NCI-H1417 (cell line): ENCODE measurements around the gene TIMM8B.
"Not testable (repeated sequence)": the region's sequence is repeated elsewhere in the genome, so short reads cannot be mapped to it uniquely, and the experiment has no call there.

Experiments
- DNase-seq, 3 experiments: peaks; one replicate each; lab custom pipeline; 2025; lab: John Stamatoyannopoulos, UW

Gene TIMM8B, protein sequence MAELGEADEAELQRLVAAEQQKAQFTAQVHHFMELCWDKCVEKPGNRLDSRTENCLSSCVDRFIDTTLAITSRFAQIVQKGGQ

DNA sequence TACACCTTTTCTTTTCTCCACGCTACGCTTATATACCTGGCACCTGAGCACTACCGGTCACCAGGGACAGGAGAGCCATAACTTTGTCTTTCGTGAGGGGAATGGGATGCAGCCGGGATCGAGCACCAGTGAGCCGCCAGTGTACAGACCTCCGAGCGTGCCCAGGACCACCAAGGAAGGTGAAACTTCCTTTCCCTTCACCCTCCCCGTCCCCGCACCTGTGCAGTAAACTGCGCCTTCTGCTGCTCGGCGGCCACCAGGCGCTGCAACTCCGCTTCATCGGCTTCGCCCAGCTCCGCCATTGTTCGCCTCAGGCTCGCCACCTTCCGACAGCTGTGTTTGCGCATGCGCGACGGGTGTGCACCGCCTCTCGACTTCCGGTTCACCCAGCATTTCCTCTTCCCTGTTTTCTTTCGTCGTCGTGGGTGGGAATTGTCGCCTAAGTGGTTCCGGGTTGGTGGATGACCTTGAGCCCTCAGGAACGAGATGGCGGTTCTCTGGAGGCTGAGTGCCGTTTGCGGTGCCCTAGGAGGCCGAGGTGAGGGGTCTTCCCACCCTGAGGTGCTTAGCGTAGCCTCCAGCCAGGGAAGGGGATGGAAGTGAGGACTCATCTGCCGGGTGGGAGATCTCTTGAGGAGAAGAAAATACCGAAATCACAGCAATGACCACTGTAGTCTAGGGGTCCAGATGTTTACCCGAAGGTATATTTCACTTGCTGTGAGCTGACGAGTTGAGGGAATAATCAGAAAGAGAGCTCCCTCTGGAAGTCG lies at the start of gene TIMM8B, which contains the start of gene SDHD:
TSS of gene TIMM8B (minus strand) at position 335 of the 770 bp plus-strand sequence. CDS start at position 302, 33 bp downstream.
TSS of gene SDHD (plus strand) at position 452 of the 770 bp plus-strand sequence. CDS start at position 487, 35 bp downstream.
- peak; percentile 96 to 99 (median 98) for DNase-seq

DNA sequence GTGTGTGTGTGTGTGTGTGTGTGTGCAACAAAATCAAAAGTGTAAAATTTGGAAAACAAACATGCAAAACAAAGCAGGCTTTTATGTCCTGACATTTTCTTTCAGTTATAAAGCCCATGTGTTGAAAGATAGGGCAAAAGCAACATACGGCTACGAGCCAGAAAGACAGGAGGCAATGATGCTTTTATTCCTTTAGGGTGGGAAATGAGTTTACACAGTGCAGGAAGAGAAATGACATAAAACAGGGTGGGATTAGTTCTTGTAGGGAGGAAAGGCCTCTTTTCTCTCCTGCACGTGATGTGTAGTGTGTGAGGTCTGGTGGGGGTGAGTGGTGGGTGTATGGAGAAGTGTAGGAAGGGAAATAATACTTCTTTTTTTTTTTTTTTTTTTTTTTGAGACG lies 47.9 kb upstream of the TIMM8B start:
- no peak for DNase-seq

DNA sequence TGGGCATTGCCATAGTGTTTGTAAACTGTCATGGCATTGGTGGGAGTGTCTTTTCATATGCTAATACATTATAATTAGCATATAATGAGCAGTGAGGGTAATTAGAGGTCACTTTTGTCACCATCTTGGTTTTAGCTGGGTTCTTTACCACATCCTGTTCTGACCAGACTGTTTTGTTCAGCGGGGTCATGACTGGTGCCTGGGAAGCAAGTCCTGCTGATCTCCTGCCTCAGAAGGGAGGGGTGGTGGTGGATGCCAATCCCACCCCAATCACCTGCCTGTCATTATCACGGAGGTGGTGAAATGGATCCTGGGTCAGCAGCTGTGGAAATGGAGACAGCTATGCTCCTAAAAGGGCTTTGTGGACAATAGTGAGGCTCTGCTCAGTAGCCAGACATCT lies 46.2 kb upstream of the TIMM8B start:
- no peak for DNase-seq

DNA sequence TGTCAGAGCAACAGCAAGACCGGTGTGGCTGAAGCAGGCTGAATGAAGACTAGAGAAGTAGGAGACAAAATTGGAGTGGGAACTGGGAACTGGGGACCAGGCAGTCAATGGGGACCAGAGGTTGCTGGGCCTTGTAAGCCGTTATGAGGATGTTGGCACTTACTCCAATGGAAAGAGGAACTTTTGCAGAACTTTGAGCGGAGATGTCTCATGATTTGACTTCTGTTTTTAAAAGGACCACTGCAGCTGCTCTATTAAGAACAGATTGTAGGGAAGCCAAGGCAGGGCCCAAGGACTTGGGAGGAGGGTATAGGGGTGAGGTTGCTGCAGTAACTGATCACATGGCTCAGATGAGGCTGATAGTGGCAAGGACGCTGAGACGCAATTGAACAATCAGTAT lies 43.1 kb upstream of the TIMM8B start:
- no peak for DNase-seq

DNA sequence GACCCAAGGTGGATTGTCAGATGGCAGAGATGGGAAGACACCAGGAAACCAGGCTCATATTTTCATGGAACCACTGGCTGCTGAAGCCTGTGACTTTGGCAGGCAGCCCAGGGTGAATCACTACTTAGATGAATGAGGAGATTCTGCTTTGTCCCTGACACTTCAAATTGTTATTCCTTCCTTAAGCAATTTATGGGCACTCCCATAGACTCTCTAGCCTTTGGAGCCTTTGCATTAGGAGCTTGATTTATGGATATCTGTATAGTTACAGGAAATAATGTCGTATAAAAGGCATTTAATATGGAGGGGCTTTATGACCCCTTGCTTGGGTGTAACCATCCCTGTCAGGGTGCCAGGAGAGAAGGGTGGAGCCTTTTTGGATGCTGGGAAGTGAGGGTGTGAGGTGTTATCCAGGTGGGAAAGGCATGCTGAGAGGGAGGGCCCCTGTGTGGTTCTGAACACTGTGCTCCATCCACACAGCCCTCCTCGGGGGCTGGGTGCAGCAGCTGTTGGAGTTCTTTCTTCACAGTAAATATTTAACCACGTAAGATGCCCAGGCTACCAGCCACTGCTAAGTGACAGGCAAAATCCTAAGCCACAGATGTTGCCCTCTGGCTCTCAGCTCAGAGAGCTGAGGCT lies 42.0 kb upstream of the TIMM8B start:
- DNase-seq = peak; percentile 46 to 82 (median 78)

DNA sequence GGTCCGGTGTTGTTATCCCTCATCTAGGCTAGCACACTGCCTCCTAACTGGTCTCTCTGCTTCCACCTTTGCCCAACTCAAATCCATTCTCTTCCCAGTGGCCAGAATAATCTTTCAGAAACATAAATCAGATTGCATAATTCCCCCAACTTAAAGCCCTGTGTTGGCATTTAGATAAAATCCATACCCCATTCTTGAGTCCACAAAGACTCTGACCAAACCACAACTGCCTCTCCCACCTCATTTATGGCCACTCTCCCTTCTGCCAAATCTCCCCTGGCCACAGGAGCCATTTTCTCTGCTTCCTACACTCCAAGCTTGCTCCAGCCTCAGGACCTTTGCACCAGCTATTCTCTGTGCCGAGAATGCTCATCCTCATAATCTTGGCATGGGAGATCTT lies 40.5 kb upstream of the TIMM8B start:
- no peak for DNase-seq

DNA sequence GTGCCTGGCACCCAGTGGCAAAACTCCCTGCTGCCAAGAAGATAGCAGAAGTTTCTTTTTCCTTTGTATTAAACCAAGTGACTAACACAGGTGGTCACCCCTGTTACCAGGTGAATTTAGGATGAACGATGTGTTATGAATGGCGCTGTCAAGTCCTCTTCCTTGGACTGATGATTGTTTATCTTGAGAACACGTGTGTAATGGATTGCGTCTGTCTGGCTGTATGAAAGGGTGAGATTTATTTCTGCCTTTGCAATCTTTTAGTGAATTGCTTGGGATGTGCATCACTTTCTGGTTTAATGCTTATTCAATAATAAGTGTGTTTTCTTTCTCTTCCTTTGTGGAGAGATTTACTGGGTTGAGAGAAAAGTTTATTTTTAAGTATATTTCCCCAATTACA lies 36.6 kb upstream of the TIMM8B start:
- peak in 1 of 3 experiments; percentile 29 for DNase-seq

DNA sequence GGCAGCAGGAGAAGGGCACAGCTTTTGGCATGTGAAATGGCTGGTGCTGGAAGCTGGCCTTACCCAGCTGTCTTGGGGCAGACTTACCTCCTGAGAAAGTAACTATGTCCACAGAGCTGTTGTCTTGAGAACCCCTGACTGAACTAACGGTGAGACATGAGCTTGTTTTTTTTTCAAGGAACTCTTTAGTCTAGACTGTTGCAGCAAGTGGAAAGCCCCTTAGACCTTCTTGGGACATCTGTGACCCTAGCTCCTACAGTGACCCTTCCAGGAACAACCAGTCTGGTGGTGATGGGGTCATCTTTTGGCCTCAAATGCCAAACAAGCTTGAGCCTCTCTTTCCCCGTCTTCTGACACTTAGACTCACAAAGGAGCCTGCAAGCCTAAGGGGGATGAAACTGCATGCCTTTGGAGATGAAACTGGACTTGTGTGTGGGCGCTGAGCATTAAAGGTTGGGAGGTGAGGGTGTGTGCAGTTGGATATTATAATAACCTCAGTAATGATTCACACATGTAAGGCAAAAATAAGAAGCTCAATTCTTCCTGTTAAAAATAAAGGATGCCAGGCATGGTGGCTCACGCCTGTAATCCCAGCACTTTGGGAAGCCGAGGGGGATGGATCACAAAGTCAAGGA lies 35.5 kb upstream of the TIMM8B start:
- no peak for DNase-seq

DNA sequence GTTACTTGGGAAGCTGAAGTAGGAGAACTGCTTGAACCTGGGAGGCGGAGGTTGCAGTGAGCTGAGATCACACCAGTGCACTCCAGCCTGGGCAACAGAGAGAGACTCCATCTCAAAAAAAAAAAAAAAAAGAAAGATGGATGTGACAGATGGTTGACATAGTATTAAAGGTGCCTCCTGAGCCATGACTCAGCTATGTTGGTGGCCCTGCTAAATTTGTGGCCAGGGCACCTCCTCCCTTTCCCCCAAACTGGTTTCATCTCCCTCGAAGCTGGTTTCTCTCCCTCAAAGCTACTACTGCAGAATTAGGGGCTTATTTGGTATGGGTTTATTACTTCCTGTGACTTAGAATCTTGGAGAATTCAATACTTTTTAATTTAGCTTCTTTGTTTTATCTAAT lies 31.6 kb upstream of the TIMM8B start:
- no peak for DNase-seq

DNA sequence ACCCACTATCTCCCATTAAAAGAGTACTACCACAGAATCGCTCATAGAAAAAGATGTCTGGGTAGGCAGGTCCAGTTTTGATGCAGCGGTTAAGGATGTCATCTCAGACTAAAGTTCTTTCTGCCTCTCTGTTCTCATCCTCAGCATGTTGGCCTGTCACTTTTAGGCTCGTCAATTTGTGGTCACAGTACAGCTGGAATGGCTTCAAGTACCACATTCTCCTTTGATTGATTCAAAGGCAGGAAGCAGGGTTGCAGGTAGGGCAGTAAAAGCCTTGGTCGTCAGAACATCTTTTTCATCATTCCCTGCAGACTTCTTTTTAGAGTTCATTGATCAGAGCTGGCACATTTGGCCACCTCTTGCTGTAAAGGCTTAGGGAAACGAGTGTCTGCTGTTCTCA lies 28.8 kb upstream of the TIMM8B start:
- DNase-seq = no peak

DNA sequence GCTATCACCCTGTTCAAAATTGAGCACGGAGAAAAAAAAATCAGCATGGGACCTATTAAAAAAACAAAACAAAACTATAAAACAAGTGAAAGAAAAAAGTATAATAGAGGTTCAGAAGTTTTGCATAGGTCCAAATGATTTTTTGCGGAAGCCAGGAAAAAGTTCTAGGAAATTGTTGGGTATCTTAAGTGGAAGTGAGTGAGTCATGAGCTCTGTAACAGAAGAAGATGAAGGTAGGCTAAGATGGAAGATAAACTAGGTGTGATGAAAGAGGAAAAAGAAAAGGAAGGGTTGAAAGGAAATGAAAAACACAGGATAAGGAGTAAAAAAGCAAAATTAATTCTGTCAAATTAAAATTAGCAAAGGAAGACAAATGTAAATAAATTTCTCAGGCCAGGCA lies 27.9 kb upstream of the TIMM8B start:
- no peak for DNase-seq

DNA sequence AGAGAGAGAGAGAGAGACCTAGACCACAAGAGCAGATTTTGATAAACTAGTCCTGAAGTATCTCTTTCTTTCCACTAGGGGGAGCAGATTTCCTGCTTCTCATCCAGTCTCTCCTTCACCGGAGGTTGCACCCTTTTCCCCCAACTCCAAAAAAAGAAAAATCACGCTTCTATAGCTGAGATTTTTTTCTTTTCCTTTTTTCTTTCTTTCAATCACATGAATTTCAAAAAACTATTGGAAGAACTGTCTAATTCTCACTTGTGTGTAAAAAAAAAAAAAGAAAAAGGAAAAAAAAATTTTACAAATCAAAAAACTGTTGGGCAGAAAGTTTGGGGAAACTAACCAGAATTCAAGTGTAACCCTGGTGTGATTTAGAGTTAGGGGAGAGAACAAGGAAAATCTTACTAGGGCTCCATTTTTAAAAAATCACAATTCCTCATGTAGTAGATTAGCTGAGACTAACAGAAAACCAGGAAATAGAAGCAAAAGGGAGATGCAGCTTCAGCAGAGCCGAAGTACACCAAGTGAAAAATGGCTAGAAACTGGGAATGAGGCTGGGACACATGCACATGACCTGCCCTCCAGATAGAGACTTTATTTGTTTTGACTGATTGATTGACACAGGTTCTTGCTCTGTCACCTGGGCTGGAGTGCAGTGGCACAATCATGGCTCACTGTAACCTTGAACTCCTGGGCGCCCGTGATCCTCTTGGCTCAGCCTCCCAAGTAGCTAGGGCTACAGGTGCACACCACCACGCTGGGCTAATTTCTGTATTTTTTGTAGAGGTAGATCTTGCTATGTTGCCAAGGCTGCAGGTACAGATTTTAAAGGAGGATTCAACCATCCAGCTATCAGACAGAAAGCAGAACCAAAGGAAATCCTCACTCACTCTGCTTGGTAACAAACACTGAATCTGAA lies 27.2 kb upstream of the TIMM8B start:
- peak; percentile 16 to 71 (median 38) for DNase-seq

DNA sequence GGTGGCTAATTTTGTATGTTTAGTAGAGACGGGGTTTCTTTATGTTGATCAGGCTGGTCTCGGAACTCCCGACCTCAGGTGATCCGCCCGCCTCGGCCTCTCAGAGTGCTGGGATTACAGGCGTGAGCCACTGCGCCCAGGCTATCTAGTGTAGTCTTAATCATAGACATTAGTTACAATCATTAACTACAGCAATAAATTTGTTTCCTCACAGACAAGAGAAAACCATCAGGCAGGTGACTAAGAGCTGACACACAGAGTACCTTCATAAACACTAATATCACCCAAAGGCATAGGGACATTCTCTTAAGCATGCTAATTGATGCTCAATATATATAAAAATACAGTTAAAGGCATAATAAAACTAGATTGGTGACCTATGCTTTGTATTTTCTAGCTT lies 19.5 kb upstream of the TIMM8B start:
- DNase-seq = peak in 1 of 3 experiments; percentile 33

DNA sequence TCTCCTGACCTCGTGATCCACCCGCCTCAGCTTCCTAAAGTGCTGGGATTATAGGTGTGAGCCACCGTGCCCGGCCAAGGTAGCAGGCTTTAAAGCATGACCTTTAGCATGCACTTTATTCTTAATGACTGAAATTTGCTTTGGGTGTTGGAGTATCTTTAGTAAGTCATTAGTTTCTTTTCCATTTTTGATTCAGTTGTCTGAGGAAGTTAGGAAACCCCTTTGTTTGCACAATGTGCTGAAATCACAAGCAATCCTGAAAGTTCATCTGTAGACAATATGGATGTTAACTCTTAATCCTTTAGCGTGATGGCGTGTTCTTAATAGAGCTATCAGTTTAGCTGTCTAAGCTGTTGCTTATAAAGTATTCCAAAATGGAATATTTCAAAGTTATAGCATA lies 16.9 kb upstream of the TIMM8B start:
- DNase-seq = no peak

DNA sequence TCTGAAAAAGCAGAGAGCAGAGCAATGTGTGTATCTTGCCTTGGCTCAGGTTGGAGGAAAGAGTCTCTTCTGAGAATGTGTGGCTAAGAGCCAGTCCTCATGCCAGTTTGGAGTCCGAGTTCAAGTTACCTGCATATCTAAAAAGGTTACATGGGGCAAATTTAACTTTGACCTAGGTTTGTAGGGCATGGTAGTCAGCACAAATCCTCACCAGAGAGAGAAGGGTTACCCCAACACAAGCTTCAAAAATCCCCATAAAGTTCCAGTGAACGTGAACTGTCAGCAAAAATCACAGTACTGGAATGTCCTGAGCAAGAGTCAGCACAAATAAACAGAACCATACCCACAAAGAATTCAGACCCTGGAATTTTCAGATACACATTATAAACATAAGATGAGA lies 13.9 kb upstream of the TIMM8B start:
- no peak for DNase-seq

DNA sequence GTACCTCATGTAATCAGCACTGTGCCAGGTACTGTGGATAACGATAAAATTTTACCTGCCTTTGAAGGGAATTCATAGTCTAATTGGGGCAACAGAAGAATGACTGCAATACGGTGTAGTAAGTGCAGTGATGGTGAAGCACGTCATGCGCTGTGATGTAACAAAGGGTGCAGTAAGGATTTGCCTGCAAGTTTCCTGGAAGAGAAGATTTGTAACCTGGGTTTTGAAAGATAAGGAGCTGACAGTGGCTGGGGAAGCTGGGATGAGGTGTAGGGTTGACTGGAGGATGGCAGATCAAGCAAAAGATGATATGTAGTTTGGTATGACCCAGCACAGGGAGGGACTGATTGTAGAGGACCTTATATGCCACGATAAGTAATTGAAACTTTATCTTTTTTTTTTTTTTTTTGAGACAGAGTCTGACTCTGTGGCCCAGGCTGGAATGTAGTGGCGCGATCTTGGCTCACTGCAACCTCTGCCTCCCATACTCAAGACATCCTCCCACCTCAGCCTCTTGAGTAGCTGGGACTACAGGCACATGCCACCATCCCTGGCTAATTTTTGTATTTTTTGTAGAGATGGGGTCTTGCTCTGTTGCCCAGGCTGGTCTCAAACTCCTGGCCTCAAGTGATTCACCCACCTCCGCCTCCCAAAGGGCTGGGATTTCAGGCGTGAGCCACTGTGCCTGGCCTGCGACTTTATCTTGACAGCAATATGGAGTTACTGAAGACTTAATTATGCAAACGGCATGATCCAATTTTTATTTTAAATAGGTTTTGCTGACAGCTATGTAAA lies 11.4 kb upstream of the TIMM8B start:
- no peak for DNase-seq

DNA sequence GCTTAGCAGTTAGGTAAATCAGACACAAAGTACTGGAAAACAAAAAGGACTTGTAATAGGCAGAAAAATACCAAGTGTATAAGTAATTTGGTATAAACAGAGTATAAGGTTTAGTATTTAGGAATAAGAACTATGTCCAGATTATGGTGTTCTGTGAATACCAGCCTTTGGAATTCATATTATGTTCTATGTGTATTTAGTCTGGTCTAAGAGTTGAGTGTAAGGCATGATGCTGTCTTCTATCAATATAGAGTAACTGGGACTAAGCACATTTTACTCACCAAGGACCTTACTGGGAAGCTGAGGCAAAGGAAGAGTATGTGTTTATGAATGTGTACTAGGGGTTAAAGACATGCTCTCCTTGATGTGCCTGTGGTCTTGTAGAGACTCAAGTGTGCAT lies 9.6 kb upstream of the TIMM8B start:
- no peak for DNase-seq

DNA sequence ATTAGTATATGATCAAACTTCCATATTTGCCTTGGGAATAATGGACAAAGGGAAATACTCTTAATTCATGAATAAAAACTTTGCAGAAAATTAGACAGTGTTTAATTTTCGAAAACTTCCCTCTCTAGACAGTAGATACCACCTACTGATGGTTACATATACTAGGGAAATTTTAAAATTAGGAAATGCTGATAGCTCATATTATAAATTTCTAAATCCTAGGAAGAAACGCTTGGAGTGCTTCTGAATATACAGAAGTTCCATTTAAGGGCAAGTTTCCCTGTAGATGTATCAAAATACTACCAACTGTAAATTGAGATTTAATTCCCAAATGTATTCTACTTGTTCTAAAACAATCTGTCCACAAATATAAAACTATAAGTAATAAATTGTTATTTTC lies 8.7 kb upstream of the TIMM8B start:
- not testable (repeated sequence) for DNase-seq

DNA sequence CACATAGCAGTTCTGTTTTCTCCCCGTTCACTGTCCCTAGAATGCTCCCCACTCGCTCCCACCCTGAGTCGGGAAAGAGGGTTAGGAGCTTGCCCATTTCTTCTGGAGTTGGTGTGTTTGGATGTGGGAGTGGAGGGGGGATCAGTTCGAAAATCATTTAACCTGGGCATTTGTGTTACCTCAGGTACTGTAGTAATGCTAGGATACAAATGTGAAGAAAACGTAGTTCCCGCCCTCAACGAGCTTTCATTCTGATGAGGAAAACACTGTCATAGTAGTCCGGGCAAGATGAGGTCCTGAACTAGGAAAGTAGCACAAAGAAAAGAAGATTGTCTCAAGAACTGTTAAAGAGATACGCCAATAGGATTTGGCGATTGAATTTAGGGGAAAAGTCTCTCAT lies 656 bp upstream of the TIMM8B start:
- no peak for DNase-seq

DNA sequence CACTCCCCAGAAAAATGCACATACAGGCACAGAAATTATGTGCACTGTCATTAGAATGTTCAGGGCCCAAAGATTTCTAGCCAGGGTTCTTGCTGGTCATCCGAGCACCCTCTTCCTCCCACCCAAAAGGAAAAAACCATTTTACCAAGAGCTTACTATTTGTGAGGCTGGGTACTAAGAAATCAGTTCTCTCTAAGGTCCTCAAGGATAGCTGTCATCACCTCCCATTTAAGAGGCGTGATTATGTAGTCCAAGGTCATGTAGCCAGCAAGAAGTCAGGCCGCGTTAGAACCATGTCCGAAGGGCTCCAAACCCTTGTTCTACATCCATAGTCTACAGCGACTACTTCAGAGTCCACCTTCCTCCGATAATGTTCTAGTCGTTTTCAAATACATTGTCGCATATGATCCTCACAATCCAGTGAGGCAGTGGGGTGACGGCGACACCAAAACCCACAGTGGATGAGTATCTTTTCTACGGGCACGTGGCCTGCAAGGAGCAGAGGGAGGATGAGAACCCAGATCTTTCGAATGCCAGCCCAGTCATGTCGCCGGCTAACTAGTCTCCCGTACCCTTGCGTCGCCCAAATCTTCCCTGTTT lies 634 bp downstream of the TIMM8B start:
- no peak for DNase-seq

DNA sequence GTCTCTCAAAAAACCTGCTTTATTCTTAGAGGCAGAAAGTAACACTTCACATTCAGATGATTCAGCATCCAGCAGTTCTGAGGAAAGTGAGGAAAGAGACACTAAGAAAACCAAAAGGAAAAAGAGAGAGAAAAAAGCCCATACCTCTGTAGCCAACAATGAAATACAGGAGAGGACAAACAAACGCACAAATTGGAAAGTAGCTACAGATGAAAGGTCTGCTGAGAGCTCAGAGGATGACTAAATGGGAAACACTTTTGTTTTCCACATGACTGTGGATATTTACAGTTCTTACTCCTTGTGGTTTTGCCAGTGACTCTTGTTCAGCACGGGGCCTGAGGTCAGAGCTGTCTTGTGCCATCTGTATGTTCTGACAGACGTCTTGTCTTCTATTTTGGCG lies 3.8 kb downstream of the TIMM8B start:
- no peak for DNase-seq
